H1 (cell line): ENCODE results near the gene BTBD9. TPM values are rescaled to one million over a fixed set of nuclear protein-coding genes. Genes with fewer than 3 reads are reported as not detected.

Source experiments
- ATF2 ChIP-seq: IDR thresholded peaks from 2 replicates; pipeline ENCODE4 v1.6.1; 2012; ENCODE audit warnings: low read length, inconsistent platforms
- BRCA1 ChIP-seq: IDR thresholded peaks from 2 replicates; pipeline ENCODE4 v1.6.1; 2012; ENCODE audit warnings: low read depth, low read length, improper control_type of control experiment
- CHD7 ChIP-seq: fragments of 300-600 bp; sonication (generic); IDR thresholded peaks from 2 replicates; pipeline ENCODE4 v1.7.1; 2012; ENCODE audit warnings: low read length, moderate library complexity, mild to moderate bottlenecking, inconsistent platforms; ENCODE audit not compliant: insufficient replicate concordance
- E2F6 ChIP-seq: IDR thresholded peaks from 2 replicates; pipeline ENCODE4 v1.6.1; 2012; ENCODE audit warnings: inconsistent platforms
- MAX ChIP-seq: IDR thresholded peaks from 2 replicates; pipeline ENCODE4 v1.6.1; 2012; ENCODE audit warnings: inconsistent platforms
- RBBP5 ChIP-seq: IDR thresholded peaks from 2 replicates; pipeline ENCODE4 v1.7.1; 2012; ENCODE audit warnings: low read depth, mild to moderate bottlenecking, inconsistent platforms, low read length, moderate library complexity, borderline replicate concordance
- SIRT6 ChIP-seq: IDR thresholded peaks from one replicate; pipeline ENCODE4 v1.7.1; 2012; ENCODE audit warnings: low read length, inconsistent platforms
- SP1 ChIP-seq: IDR thresholded peaks from 2 replicates; pipeline ENCODE4 v1.6.1; 2011; ENCODE audit warnings: low read depth, low read length
- SP2 ChIP-seq: IDR thresholded peaks from 2 replicates; pipeline ENCODE4 v1.6.1; 2012; ENCODE audit warnings: mild to moderate bottlenecking, low read length, inconsistent platforms
- YY1 ChIP-seq: IDR thresholded peaks from 2 replicates; pipeline ENCODE4 v1.6.1; 2011; ENCODE audit warnings: low read depth, mild to moderate bottlenecking, low read length
- polyA plus RNA-seq, 7 experiments: library from polyadenylated mRNA; depleted of rRNA in 3 of 7; stranded (reverse) in 5 of 7; unstranded in 2 of 7; fragments of >200 nt in 5 of 7; fragments of 200-250 nt in 2 of 7; gene quantifications; 1 replicate in 5 of 7; 2 replicates in 1 of 7; 4 replicates in 1 of 7; pipeline versions ENCODE4 v1.2.1 to v1.2.3, GENCODE V29; 2011 to 2013; ENCODE audit warnings: missing spikeins in 2 of 7, mixed read lengths in 2 of 7
- total RNA-seq: library from RNA; stranded (reverse); fragmentation: NEBNext Ultra II Directional; extraction: Animal tissue kit (Norgen Biotek cat#: 25700); gene quantifications from 2 replicates; pipeline ENCODE4 v1.2.1, GENCODE V29; 2021

Gene BTBD9
- total and polyA plus RNA-seq, 2 of the 8 experiments (the other 6 are each of a cell fraction or from before 2014, with no cell fraction given): 0.92 to 4.1 TPM

GRCh38 chr6:38453861-38454260 is 185.9 kb downstream of the BTBD9 start (continued):
- TF ChIP-seq CHD7 (no peak), ATF2 (no peak), BRCA1 (no peak), SIRT6 (no peak), SP2 (no peak), E2F6 (no peak), YY1 (no peak), RBBP5 (no peak), MAX (no peak), SP1 (no peak)
